GOT3 (cell line): ENCODE measurements around the gene COMMD7.
A peak's percentile ranks its signal among the peaks of the same experiment; 100 is the strongest.
"Not testable (repeated sequence)": the region's sequence is repeated elsewhere in the genome, so short reads cannot be mapped to it uniquely, and the experiment has no call there.

ENCODE experiments used
- DNase-seq: peaks from one replicate; lab custom pipeline; 2025; ENCODE audit warnings: mixed read lengths; lab: John Stamatoyannopoulos, UW

Gene COMMD7

DNA sequence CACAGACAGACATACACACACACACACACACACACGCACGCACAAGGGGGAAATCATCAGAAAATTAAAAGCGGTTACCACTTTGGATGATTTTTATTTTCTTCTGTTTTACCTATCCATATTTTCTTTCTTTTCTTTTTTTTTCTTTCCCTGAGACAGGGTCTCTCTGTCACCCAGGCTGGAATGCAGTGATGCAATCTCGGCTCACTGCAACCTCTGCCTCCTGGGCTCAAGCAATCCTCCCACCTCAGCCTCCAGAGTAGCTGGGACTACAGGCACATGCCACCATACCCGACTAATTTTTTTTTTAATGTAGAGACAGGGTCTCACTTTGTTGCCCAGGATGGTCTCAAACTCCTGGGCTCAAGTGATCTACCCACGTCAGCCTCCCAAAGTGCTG lies 14.8 kb downstream of the COMMD7 start:
- not testable (repeated sequence) for DNase-seq

- no peak for DNase-seq
Observed at GRCh38 chr20:32727683-32728082, 15.6 kb downstream of the COMMD7 start.

GRCh38 chr20:32718749-32719348 lies 24.4 kb downstream of the COMMD7 start:
- no peak for DNase-seq

DNA sequence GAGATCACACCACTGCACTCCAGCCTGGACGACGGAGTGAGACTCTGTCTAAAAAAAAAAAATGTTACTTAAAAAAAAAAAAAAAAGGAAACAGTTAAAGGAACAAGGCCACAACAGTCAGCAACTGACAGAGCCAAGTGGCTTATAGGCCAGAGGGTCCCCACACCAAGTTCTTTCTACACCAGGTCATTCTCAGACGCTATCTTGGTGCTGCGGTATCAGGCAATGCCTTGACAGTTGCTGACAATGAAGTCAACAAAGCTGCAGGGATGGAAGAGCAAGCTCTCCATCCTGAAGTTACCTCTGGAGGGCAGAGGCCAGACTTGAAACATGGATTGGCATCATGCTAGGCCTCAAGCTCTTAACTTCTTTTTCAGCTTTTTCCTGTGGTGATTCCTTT lies 31.9 kb downstream of the COMMD7 start:
- DNase-seq, result no peak

- no peak for DNase-seq
Observed at GRCh38 chr20:32709632-32710121, 33.6 kb downstream of the COMMD7 start.

DNA sequence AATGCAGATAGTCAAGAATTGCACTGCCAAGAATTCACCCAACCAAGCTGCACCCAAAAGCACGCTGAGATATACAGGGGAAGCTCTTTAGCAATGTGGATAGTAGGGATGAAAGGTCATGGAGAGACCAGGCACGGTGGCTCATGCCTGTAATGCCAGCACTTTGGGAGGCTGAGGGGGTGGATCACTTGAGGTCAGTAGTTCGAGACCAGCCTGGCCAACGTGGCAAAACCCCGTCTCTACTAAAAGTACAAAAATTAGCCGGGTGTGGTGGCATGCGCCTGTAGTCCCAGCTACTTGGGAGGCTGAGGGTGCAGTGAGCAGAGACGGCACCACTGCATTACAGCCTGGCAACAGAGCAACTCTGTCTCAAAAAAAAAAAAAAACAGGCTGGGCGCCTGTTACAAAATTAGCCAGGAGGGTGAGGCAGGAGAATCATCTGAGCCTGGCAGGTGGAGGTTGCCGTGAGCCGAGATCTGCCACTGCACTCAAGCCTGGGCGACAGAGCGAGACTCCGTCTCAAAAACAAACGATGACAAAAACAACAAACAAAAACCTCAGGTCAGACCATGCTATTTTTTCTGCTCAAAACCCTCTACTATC lies 34.1 kb downstream of the COMMD7 start:
- not testable (repeated sequence) for DNase-seq

- DNase-seq, result no peak
Observed at GRCh38 chr20:32707691-32708581, 35.3 kb downstream of the COMMD7 start.

DNA sequence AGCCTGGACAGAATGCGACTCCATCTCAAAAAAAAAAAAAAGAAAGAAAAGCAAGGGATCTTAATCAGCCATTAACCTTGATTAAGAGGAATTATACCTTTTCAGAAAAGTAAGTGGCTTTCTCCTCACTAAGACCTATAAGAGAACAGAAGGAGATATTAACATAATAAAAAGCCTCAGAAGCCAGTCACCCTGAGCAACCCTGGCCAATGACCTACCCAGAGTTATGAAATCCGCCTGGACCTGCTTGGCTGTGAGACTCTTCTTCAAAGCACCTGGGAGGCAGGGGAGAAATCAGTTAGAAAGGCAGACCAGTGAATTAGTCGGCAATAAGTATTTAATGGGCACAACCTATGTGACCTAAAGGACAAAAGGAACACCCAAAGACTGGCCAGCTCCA lies 36.8 kb downstream of the COMMD7 start:
- DNase-seq, result no peak

DNA sequence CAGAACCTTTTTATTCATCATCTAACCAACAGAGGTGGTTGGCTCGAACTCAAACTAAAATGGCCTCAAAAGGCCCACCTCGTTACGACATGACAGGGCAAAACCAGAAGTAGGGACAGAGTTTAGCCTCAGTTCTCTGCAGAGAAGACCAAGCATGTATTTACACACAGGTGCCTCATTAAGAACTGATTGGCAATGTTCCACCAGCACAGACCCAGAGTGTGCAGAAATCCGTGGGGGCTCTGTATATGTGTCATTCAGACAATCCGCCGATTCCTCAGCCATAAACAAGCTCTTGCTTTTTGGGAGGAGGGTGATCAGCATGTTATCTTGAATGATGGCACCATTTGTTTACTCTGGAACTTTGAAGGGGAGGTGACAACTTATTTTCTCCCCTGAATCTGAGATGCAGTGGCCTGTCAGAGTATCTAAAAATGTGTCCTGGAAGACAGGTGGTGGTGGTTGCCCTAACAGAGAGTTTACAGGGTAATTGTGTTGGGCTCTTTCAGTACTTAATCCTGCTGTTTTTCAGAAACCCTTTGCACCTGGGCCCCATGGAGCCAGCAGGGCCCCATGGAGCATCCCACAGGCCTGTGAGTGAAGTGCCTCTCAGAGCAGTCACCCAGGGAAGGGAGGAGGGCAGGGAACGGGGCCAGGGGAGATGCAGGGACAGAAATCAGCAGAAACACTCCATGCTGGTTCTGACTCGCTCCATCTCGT lies 40.4 kb downstream of the COMMD7 start:
- no peak for DNase-seq

- no peak for DNase-seq
Observed at GRCh38 chr20:32697608-32698007, 45.7 kb downstream of the COMMD7 start.

GRCh38 chr20:32695089-32695488 lies 48.2 kb downstream of the COMMD7 start:
- DNase-seq, result no peak

- not testable (repeated sequence) for DNase-seq
Observed at GRCh38 chr20:32688966-32689365, 54.3 kb downstream of the COMMD7 start.

- no peak for DNase-seq
Observed at GRCh38 chr20:32687180-32687532, 56.1 kb downstream of the COMMD7 start.

GRCh38 chr20:32686530-32687179 lies 56.6 kb downstream of the COMMD7 start:
- DNase-seq, result no peak

DNA sequence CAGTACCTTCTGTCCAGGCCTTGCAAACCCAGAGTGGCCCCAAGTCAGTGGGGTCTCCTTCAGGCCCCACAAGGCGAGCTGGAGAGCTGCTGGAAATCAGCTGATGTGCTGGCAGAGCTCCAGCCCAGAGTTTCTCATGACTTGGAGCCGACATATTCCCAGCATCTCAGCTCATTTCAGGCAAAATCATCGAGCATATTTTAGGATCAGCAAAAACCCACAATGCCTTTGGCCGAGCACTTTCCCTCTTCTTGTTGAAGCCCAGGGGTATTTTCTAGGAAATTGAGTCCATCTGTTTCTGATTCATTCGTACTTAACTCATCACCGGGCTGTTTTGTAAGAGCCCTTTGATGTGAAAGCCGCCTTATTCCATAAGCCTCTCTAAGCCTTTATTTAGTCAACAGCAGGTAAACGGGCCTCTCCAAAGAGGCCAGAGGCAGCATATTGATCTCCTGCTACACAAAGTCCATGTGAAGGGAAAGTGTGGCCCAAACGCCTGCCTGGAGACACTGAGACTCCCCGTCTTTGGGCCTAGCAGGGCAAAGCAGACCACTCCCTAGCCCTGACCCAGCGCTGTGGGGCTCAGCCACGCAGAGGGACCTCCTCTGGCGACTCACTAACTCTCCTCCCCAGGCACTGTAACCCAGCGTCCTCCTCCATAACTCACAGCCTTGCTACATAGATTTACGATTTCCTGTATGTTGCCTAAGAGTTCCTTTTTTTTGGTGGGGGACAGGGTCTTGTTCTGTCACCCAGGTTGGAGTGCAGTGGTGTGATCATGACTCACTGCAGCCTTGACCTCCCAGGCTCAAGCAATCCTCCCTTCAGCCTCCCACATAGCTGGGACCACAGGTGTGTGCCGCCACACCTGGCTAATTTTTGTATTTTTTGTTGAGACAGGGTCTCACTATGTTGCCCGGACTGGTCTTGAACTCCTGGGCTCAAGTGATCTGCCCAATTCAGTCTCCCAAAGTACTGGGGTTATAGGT lies 57.4 kb downstream of the COMMD7 start:
- peak; percentile 29 for DNase-seq

GRCh38 chr20:32682508-32682987 lies 60.7 kb downstream of the COMMD7 start:
- no peak for DNase-seq

GRCh38 chr20:32681175-32682084 lies 61.8 kb downstream of the COMMD7 start:
- no peak for DNase-seq

GRCh38 chr20:32680544-32681174 lies 62.6 kb downstream of the COMMD7 start:
- DNase-seq, result no peak

DNA sequence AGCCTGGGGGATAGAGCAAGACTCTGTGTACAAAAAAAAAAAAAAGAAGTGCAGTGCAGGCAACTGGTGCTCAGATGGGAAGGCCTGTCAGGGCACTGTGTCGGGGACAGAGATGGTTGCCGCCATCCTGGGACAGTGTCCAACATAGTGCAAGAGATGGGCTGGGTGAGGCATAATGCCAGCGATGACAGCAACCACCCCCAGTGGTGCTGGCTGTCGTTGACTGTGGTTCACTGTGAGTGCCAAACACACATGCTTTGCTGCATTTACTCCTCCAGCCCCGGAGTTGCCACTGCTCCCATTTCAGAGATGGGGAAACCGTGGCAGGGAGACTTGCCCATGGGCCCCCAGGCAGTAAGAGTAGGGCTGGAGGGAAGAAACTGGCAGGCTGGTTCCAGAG lies 64.3 kb downstream of the COMMD7 start:
- no peak for DNase-seq
